Activated naive CD8-positive, alpha-beta T cell treated with anti-CD3 and anti-CD28 coated beads for 36 hours (primary cell): Measurements from ENCODE around the gene C10orf143. TPM values are rescaled to one million over a fixed set of nuclear protein-coding genes. Genes with fewer than 3 reads are reported as not detected.

Experiments
- DNase-seq: peaks from one replicate; pipeline ENCODE4 v3.0.0; 2021
- H3K27ac Mint-ChIP-seq: one replicate; pipeline ENCODE4 v1.8.0; 2022; ENCODE audit warnings: mild to moderate bottlenecking, moderate library complexity, mixed read lengths
- H3K27me3 Mint-ChIP-seq: one replicate; pipeline ENCODE4 v1.8.0; 2022; ENCODE audit warnings: mild to moderate bottlenecking, mixed read lengths
- H3K36me3 Mint-ChIP-seq: one replicate; pipeline ENCODE4 v1.8.0; 2021; ENCODE audit warnings: mild to moderate bottlenecking, mixed read lengths
- H3K4me1 Mint-ChIP-seq: one replicate; pipeline ENCODE4 v1.8.0; 2021; ENCODE audit warnings: mixed read lengths
- H3K4me3 Mint-ChIP-seq: one replicate; pipeline ENCODE4 v1.8.0; 2022; ENCODE audit warnings: mild to moderate bottlenecking, moderate library complexity, mixed read lengths
- H3K9me3 Mint-ChIP-seq: one replicate; pipeline ENCODE4 v1.8.0; 2022; ENCODE audit warnings: mixed read lengths
- total RNA-seq, 2 experiments: library from RNA; stranded (reverse); gene quantifications; one replicate each; pipeline ENCODE4 v1.2.3, GENCODE V29; 2021

C10orf143 gene
- 1 to 10 TPM; 3.3 to 3.8 TPM for total RNA-seq

DNA sequence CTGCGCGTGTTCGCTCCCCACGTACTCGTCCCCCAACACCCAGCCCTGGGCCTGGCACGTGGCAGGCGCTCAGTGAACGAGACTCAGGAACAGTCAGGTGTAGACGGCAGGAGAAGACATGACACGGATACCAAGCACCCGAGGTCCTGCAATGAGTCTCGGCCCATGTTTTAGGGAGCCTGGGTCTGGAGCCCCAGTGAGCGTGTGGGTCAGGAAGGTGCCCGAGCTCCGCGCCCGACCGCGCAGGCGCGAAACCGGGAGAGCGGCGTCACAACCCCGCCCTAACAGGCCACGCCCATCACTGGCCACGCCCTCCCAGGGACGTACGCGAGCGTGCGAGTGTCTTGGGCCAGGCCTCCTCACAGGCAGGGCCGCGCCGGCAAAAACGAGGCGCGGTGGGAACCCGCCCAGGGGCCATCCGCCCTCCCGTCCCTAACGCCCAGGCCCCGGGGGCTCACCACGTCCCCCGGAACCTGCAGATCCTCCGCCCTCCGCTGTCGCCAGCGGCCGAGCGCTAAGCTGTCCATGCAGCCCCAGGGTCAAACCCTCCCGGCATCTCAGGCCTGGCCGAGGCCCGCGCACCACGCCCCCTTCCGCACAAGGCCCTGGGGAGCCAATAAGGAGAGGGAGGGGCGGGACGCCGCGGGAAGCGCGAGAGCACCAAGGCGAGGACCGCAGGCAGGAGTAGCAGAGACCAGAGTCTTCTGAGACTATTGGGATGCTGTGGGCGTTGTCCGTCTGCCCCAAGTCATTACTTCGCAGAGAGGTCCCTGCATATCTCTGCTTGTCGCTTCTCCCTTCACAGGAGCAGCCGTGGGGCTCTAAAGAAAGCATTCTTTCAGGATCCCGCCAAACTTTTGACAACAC lies at the start of gene C10orf143:
Gene C10orf143 (minus strand): TSS at position 585 of the 867 bp plus-strand sequence. CDS start 58 bp downstream, at position 527.
- no peaks in the 10 kb centered on the region for H3K27me3 Mint-ChIP-seq
- peaks cover 2% of the 10 kb centered on the region for H3K9me3 Mint-ChIP-seq
- H3K4me3 Mint-ChIP-seq = peak within 1 kb of the TSS; percentile 87
- peaks cover 28% of the 10 kb centered on the region for H3K36me3 Mint-ChIP-seq
- H3K4me1 Mint-ChIP-seq = peaks cover 40% of the 10 kb centered on the region
- H3K27ac Mint-ChIP-seq = peak within 1 kb of the TSS; percentile 95
- peak; percentile 97 for DNase-seq

DNA sequence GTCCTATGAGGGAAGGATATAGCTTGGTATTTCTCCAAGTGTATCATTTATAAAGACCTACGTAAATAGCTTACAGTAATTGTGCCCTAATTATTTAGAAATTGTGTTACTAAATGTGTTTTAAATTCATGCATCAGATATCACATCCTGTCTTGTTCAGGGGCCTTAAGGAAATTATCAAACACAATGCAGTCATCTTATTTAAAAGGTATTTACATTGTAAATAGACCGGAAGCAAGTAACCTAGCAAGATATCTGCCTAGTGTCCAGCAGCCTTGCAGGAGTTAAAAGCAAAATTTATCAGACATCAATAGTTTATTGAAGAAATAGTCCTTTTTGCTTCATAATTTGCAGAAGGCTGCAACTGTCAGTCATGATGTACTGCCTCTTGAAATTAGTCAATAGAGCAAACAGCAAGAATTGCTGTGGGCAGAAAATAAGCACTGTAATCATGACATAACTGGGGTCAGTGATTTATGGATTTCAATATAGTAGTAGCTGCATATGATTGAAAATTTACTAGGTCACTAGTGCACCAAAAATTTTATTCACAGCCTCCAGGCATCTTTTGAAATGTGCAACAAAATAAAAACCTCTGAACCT lies 48.7 kb upstream of the C10orf143 start:
- H3K9me3 Mint-ChIP-seq = no peaks in the 10 kb centered on the region
- H3K27me3 Mint-ChIP-seq = no peaks in the 10 kb centered on the region
- peaks cover 23% of the 10 kb centered on the region for H3K4me1 Mint-ChIP-seq
- no peak for DNase-seq
- H3K36me3 Mint-ChIP-seq = peaks cover 36% of the 10 kb centered on the region
- H3K4me3 Mint-ChIP-seq = no peak overlapping the region
- H3K27ac Mint-ChIP-seq = no peak overlapping the region

DNA sequence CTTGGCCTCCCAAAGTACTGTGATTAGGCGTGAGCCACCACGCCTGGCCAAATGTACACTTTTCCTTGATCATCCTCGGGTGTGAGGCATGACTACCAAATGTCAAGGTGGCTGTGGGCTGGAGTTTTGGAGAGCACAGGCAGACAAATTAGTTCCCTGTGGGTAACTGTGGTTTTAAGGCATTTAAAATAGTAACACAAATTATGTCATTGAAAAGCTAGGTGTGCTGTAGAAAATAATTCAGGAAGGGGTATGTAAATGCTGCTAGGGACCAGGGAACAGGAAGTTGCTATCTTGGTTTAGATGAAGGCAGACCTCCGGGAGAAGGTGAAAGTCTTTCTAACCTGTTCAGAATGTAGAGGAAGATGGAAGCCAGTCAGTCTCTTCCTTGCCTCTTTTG lies 35.4 kb upstream of the C10orf143 start:
- no peak for DNase-seq
- H3K36me3 Mint-ChIP-seq = peaks cover 52% of the 10 kb centered on the region
- H3K27me3 Mint-ChIP-seq = no peaks in the 10 kb centered on the region
- H3K4me3 Mint-ChIP-seq = no peak overlapping the region
- H3K27ac Mint-ChIP-seq = peak overlapping the region; percentile 36
- peaks cover 34% of the 10 kb centered on the region for H3K4me1 Mint-ChIP-seq
- H3K9me3 Mint-ChIP-seq = no peaks in the 10 kb centered on the region

DNA sequence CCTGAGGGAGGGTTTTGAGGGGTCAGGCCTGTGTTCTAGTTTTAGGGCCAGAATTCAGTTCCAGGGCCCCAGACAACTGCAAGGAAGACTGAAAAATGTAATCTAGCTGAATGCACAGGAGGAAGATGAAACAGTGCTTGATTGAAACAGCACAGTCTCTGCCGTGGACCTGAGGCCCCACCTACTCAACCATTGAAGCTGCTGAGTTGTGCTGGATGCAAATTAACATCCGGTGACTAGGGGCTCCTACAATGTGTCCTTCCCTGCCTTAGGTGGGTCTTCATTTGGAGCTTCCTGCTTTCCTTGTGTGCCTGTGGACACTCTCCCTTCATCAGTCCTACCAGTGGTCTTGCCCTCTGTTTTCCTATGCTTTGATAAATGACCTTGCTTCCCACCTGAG lies 31.2 kb upstream of the C10orf143 start:
- no peak for DNase-seq
- no peaks in the 10 kb centered on the region for H3K9me3 Mint-ChIP-seq
- no peak overlapping the region for H3K4me3 Mint-ChIP-seq
- H3K27me3 Mint-ChIP-seq = no peaks in the 10 kb centered on the region
- no peak overlapping the region for H3K27ac Mint-ChIP-seq
- peaks cover 57% of the 10 kb centered on the region for H3K4me1 Mint-ChIP-seq
- peaks cover 52% of the 10 kb centered on the region for H3K36me3 Mint-ChIP-seq

DNA sequence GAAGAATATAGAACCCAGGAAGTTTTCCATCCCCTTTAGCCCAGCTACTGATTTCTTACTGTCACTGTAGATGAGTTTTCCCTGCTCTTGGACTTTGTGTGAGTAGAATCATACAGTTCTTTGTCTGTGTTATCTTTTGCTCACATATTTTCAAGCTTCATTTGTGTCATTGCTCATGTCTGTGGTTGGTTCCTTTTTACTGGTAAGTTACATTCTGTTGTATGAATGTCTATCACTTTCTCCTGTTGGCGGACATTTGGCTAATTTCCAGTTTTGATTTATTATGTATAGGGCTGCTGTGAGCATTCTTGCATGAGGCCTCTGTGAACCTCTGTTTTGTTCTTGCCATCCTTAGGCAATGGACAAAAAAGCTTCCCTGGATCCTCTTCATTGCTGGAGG lies 30.8 kb upstream of the C10orf143 start:
- H3K4me3 Mint-ChIP-seq = no peak overlapping the region
- H3K9me3 Mint-ChIP-seq = no peaks in the 10 kb centered on the region
- DNase-seq = no peak
- no peaks in the 10 kb centered on the region for H3K27me3 Mint-ChIP-seq
- peaks cover 57% of the 10 kb centered on the region for H3K4me1 Mint-ChIP-seq
- H3K36me3 Mint-ChIP-seq = peaks cover 49% of the 10 kb centered on the region
- no peak overlapping the region for H3K27ac Mint-ChIP-seq

DNA sequence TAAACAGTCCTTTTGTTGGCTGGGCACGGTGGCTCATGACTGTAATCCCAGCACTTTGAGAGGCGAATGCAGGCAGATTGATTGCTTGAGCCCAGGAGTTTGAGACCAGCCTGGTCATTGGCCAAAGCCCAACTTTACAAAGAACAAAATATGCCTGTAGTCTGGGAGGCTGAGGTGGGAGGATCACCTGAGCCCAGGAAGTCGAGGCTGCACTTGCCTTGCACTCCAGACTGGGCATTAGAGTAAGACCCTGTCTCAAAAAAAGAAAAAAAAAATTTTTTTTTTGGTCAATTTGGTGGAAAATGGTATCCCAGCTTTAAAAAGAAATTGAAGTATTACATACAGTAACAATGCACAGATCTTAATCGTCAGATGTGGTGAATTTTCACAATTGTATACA lies 30.4 kb upstream of the C10orf143 start:
- Mint-ChIP-seq H3K36me3 (peaks cover 46% of the 10 kb centered on the region), H3K27me3 (no peaks in the 10 kb centered on the region), H3K9me3 (no peaks in the 10 kb centered on the region), H3K27ac (no peak overlapping the region), H3K4me3 (no peak overlapping the region), H3K4me1 (peaks cover 53% of the 10 kb centered on the region)
- no peak for DNase-seq

DNA sequence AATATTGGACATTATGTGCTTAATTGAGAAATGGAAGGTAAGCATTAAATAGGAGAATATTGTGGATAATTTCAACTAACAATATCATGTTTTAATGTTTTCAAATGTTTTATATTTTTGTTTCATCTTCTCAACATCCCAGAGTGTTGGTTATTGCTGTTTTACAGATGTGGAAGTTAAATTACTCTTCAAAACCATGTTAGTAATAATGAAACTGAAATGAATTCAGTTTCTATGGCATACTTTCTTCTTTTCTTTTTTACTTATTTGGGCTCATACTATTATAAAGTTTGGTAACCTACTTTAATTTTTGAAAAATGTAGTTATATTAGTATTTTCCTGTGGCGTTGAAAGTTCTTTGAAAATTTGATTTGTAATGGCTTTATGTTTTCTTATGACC lies 29.8 kb upstream of the C10orf143 start:
- Mint-ChIP-seq H3K9me3 (no peaks in the 10 kb centered on the region), H3K4me1 (peaks cover 53% of the 10 kb centered on the region), H3K4me3 (no peak overlapping the region), H3K27me3 (peaks cover 1% of the 10 kb centered on the region), H3K36me3 (peaks cover 44% of the 10 kb centered on the region), H3K27ac (no peak overlapping the region)
- no peak for DNase-seq

DNA sequence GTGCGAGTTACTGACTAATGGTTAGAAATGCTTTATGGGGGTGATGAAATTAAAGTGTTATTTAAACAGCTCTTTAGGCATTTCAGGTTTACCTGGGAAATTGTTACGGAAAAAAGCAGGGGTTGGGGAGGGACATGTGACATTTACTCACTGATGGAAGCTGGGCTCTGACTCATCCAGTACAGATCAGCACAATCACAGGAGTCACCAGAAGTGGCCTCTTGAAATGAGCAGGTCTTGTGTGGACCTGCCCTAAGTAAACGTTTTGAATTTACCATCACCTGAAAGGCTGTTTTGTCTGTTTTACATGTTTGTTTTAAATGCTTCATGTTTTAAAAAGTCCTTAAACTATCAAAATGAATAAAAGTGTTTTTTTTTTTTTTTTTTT lies 27.8 kb upstream of the C10orf143 start:
- H3K27ac Mint-ChIP-seq = peak overlapping the region; percentile 59

DNA sequence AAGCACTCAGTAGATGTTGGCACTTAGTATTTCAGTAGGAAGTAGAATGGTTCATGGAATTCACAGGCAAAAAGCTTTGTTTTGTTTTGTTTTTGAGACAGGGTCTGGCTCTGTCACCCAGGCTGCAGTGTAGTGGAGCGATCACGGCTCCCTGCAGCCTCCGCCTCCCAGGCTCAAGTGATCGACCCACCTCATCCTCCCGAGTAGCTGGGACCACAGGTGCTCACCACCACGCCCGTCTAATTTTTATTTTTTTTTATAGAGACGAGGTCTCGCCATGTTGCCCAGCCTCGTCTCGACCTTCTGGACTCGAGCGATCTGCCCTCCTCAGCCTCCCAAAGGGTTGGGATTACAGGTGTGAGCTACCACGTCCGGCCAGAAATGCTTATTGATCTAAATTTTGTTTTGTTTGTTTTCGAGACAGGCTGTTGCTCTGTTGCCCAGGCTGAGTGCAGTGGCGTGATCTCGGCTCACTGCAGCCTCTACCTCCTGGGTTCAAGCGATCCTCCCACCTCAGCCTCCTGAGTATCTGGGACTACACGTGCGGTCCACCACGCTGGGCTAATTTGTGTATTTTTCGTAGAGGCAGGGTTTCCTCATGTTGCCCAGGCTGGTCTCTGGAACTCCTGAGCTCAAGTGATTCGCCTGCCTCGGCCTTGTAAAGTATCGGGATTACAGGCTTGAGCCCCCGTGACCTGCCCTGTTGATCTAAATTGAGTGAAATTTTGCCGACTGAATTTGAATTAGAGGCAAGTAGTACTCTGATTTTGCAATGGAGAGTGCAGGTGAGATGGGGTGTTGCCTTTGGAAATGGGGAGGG lies 27.2 kb upstream of the C10orf143 start:
- Mint-ChIP-seq H3K9me3 (no peaks in the 10 kb centered on the region), H3K4me1 (peaks cover 53% of the 10 kb centered on the region), H3K27me3 (peaks cover 7% of the 10 kb centered on the region), H3K36me3 (peaks cover 29% of the 10 kb centered on the region), H3K27ac (peak overlapping the region; percentile 63), H3K4me3 (peak overlapping the region; percentile 83)
- no peak for DNase-seq

More for the DNA sequence above, 27.8 kb upstream of the C10orf143 start:
- H3K9me3 Mint-ChIP-seq = no peaks in the 10 kb centered on the region
- peak overlapping the region; percentile 83 for H3K4me3 Mint-ChIP-seq
- H3K27me3 Mint-ChIP-seq = peaks cover 7% of the 10 kb centered on the region
- peak; percentile 10 for DNase-seq
- H3K36me3 Mint-ChIP-seq = peaks cover 32% of the 10 kb centered on the region
- peaks cover 56% of the 10 kb centered on the region for H3K4me1 Mint-ChIP-seq

DNA sequence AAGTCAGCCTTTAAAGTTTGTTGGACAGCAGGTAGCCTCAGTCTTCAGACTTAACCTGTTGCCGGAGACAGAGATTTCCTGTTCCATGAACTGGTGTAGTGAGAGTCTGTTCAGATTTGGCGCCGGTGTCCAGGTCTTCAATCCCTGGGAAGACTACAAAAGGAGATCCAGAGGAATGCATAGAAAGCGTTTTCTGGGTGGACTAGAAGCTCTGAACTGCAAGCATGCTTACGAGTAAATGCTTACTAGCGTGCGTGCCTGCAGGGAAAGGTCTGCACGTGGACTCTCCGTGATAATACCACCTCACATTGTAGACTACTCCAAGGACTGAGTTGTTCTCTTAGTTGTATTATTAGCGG lies 26.4 kb upstream of the C10orf143 start:
- Mint-ChIP-seq H3K4me3 (peak overlapping the region; percentile 83), H3K36me3 (peaks cover 21% of the 10 kb centered on the region), H3K27me3 (peaks cover 11% of the 10 kb centered on the region), H3K4me1 (peaks cover 45% of the 10 kb centered on the region), H3K9me3 (no peaks in the 10 kb centered on the region), H3K27ac (peak overlapping the region; percentile 63)
- no peak for DNase-seq

DNA sequence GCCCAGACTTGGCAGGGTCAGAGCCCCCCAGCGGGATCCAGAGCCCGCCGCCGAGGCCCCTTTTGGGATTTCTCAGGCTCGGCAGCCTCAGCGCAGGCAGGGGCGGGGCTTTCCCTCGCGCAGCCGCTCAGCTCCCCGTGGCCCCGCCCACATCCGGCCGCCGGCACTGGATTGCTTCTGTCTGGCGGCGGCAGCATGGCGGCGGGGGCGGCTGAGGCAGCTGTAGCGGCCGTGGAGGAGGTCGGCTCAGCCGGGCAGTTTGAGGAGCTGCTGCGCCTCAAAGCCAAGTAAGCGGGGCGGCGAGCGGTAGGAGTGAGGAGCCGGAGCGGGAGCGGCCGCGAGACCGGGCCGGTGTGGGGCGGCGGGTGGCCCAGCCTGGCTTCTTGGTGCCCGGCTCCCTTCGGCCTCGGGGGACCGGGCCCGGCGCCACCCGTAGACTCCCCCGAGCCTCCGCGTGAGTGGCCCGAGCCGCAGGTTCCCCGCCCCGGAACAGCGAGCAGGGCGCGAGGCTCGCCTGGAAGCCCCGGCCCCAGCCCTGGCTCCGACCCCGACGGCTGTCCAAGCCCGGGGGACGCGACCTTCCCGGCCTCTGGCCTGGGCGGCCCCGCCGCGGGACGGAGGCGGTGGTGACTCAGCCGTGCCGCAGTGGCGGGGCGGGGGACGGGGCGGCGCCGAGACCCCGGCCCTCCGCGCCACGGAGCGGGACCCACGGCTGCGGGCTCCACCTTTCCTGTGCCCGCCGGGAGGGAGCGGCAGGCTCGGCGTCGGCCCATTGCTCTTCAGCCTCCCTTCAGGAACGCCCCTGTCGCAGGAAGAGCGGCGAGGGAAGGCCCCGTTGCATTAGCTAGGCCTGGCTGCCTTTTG lies 25.8 kb upstream of the C10orf143 start, which contains the start of gene GLRX3:
Gene GLRX3 (plus strand): TSS at position 166 of the 864 bp plus-strand sequence. CDS start 30 bp downstream, at position 196.
- Mint-ChIP-seq H3K9me3 (no peaks in the 10 kb centered on the region), H3K36me3 (peaks cover 16% of the 10 kb centered on the region), H3K27me3 (peaks cover 16% of the 10 kb centered on the region), H3K4me3 (peak within 1 kb of the TSS; percentile 91), H3K4me1 (peaks cover 39% of the 10 kb centered on the region), H3K27ac (peak within 1 kb of the TSS; percentile 89)
- DNase-seq = peak; percentile 94

DNA sequence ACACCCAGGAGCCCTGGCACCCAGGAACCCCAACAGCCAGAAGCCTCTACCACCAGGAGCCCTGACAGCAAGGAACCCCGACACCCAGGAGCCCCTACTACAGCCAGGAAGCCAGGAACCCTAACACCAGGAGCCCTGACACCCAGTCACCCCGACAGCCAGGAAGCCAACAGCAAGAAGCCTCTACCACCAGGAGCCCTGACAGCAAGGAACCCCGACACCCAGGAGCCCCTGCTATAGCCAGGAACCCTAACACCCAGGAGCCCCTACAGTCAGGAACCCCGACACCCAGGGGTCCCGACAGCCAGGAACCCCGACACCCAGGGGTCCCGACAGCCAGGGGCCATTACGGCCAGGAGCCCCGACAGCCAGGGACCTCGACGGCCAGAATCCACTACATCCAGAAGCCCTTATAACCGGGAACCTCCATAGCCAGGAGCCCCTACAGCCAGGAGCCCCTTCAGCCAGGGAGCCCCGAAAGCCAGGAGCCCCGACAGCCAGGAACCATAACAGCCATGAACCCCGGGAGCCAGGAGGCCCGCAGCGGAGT lies 25.1 kb upstream of the C10orf143 start:
- H3K27ac Mint-ChIP-seq = peak overlapping the region; percentile 65
- H3K4me1 Mint-ChIP-seq = peaks cover 32% of the 10 kb centered on the region
- H3K4me3 Mint-ChIP-seq = peak overlapping the region; percentile 91
- peaks cover 23% of the 10 kb centered on the region for H3K27me3 Mint-ChIP-seq
- no peaks in the 10 kb centered on the region for H3K9me3 Mint-ChIP-seq
- H3K36me3 Mint-ChIP-seq = peaks cover 13% of the 10 kb centered on the region
- no peak for DNase-seq

DNA sequence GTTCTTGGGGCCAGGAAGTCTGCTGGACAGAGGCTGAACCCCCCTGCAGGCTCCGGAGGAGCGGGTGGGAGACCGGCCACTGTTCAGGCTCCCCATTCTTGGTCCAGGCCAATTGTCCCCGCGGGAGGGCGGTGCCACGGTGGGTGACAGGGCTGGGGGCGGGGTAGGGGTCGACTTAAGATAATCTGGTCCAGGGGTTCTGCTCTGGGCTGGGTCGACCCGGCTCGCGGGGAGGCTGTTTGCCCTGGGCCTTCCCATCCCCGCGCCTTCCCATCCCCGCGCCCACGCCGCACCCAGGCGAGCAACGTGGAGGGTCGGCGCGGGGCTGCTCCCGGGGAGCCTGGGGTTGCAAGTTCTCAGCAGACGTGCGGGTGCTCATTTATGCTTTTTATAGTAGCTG lies 18.3 kb upstream of the C10orf143 start:
- H3K27ac Mint-ChIP-seq = no peak overlapping the region
- no peaks in the 10 kb centered on the region for H3K9me3 Mint-ChIP-seq
- no peaks in the 10 kb centered on the region for H3K36me3 Mint-ChIP-seq
- no peak overlapping the region for H3K4me3 Mint-ChIP-seq
- H3K27me3 Mint-ChIP-seq = peaks cover 49% of the 10 kb centered on the region
- DNase-seq = no peak
- peaks cover 7% of the 10 kb centered on the region for H3K4me1 Mint-ChIP-seq
